ENCODE measurements around the gene PIAS1. TPM values are rescaled to one million over a fixed set of nuclear protein-coding genes. Genes with fewer than 3 reads are reported as not detected.

The PIAS1 gene
- total RNA-seq, 1 experiment from 2014 or later = 32.9 TPM

GRCh38 chr15:68124700-68125099, 70.6 kb downstream of the PIAS1 start:
- DNase-seq (ENCODE audit: unreplicated experiment) = no peak
- Mint-ChIP-seq H3K4me1 (ENCODE audit: insufficient read depth, unreplicated experiment) (peaks cover 35% of the 10 kb centered on the region), H3K27ac (ENCODE audit: low read depth, unreplicated experiment) (no peak overlapping the region), H3K36me3 (ENCODE audit: insufficient read depth, unreplicated experiment) (peaks cover 32% of the 10 kb centered on the region), H3K4me3 (ENCODE audit: unreplicated experiment) (no peak overlapping the region), H3K27me3 (ENCODE audit: insufficient read depth, unreplicated experiment) (no peaks in the 10 kb centered on the region), H3K9me3 (ENCODE audit: unreplicated experiment) (peaks cover 5% of the 10 kb centered on the region)
- intact Hi-C loops (cut with micrococcal nuclease) = no loop called here
- ChIA-PET POLR2A (interaction anchor here (0.7 kb wide), 1 partner anchor 68 kb away, joined by 3 read pairs; no protein-coding TSS in a partner anchor), CTCF (no interaction called here)
- TF ChIP-seq CTCF (IDR thresholded peaks at IDR 0.05; ENCODE audit: unreplicated experiment) = no peak
- no TSS peak for BruUV-seq (replicated peaks)

- no peak for TF ChIP-seq CTCF (IDR thresholded peaks at IDR 0.05; ENCODE audit: unreplicated experiment)
- H3K4me3 Mint-ChIP-seq (ENCODE audit: unreplicated experiment) = no peak overlapping the region
- ChIA-PET CTCF (interaction anchor here (0.6 to 1.3 kb wide), 5 partner anchors 30 to 671 kb away, joined by 3 to 5 read pairs (median 3); no protein-coding TSS in a partner anchor), POLR2A (interaction anchor here (0.6 to 2.9 kb wide), 18 partner anchors 9 to 286 kb away, joined by 3 to 24 read pairs (median 4); partner anchors contain the start of genes CLN6 and PIAS1)
- peaks cover 25% of the 10 kb centered on the region for H3K36me3 Mint-ChIP-seq (ENCODE audit: insufficient read depth, unreplicated experiment)
- H3K27me3 Mint-ChIP-seq (ENCODE audit: insufficient read depth, unreplicated experiment) = no peaks in the 10 kb centered on the region
- intact Hi-C loops (cut with micrococcal nuclease) = no loop called here
- no TSS peak for BruUV-seq (replicated peaks)
- peak; percentile 79 for DNase-seq (ENCODE audit: unreplicated experiment)
- H3K9me3 Mint-ChIP-seq (ENCODE audit: unreplicated experiment) = no peaks in the 10 kb centered on the region
- H3K4me1 Mint-ChIP-seq (ENCODE audit: insufficient read depth, unreplicated experiment) = peaks cover 26% of the 10 kb centered on the region
- no peak overlapping the region for H3K27ac Mint-ChIP-seq (ENCODE audit: low read depth, unreplicated experiment)
These were observed 72.3 kb downstream of the PIAS1 start for GRCh38 chr15:68126396-68126795.

- ChIA-PET CTCF (no interaction called here), POLR2A (interaction anchor here (0.7 kb wide), 1 partner anchor 9 kb away, joined by 3 read pairs; no protein-coding TSS in a partner anchor)
- Mint-ChIP-seq H3K36me3 (ENCODE audit: insufficient read depth, unreplicated experiment) (peaks cover 24% of the 10 kb centered on the region), H3K27ac (ENCODE audit: low read depth, unreplicated experiment) (no peak overlapping the region), H3K9me3 (ENCODE audit: unreplicated experiment) (no peaks in the 10 kb centered on the region), H3K4me3 (ENCODE audit: unreplicated experiment) (no peak overlapping the region), H3K27me3 (ENCODE audit: insufficient read depth, unreplicated experiment) (no peaks in the 10 kb centered on the region), H3K4me1 (ENCODE audit: insufficient read depth, unreplicated experiment) (peaks cover 23% of the 10 kb centered on the region)
- no TSS peak for BruUV-seq (replicated peaks)
- intact Hi-C loops (cut with micrococcal nuclease) = no loop called here
- no peak for TF ChIP-seq CTCF (IDR thresholded peaks at IDR 0.05; ENCODE audit: unreplicated experiment)
- DNase-seq (ENCODE audit: unreplicated experiment) = no peak
These were observed 75.0 kb downstream of the PIAS1 start for GRCh38 chr15:68129072-68129471.

GRCh38 chr15:68130851-68131250, 76.7 kb downstream of the PIAS1 start:
- H3K27ac Mint-ChIP-seq (ENCODE audit: low read depth, unreplicated experiment) = no peak overlapping the region
- no peak for TF ChIP-seq CTCF (IDR thresholded peaks at IDR 0.05; ENCODE audit: unreplicated experiment)
- H3K9me3 Mint-ChIP-seq (ENCODE audit: unreplicated experiment) = no peaks in the 10 kb centered on the region
- H3K4me3 Mint-ChIP-seq (ENCODE audit: unreplicated experiment) = no peak overlapping the region
- intact Hi-C loops (cut with micrococcal nuclease) = no loop called here
- DNase-seq (ENCODE audit: unreplicated experiment) = no peak
- CTCF ChIA-PET = interaction anchor here (1.1 to 2.0 kb wide), 2 partner anchors 75 to 268 kb away, joined by 3 to 8 read pairs; no protein-coding TSS in a partner anchor
- peaks cover 14% of the 10 kb centered on the region for H3K36me3 Mint-ChIP-seq (ENCODE audit: insufficient read depth, unreplicated experiment)
- no peaks in the 10 kb centered on the region for H3K27me3 Mint-ChIP-seq (ENCODE audit: insufficient read depth, unreplicated experiment)
- H3K4me1 Mint-ChIP-seq (ENCODE audit: insufficient read depth, unreplicated experiment) = peaks cover 12% of the 10 kb centered on the region
- no TSS peak for BruUV-seq (replicated peaks)
- POLR2A ChIA-PET = interaction anchor here (0.7 to 2.5 kb wide), 7 partner anchors 8 to 280 kb away, joined by 3 to 9 read pairs (median 3); no protein-coding TSS in a partner anchor
